IPS-11a (cell line): ENCODE results near the gene ACTRT2.

Experiments
- H3K4me3 ChIP-seq: one replicate; pipeline ENCODE4 v1.5.1; 2013; ENCODE audit warnings: low read depth, low read length, control low read depth

ACTRT2 gene

DNA sequence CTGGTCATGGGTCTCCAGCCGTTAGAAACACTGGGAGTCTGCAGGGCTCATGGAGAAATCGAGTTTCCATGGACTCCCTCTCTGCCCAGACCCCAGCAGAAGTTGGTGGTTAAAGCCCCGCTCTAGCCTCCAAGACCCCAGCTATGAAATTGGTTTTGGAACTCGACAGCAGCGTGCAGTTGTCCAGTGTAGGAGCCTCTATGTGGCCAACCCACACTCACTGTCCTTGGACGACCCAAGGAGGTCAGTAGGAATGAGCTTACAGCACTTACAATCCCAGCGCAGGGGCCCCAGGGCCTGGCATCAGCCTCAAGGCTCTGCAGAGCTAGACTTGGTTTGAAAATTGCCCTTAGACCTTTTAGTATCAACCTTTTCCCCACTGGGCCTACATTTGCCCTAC is 44.5 kb downstream of the ACTRT2 start:
- H3K4me3 ChIP-seq = no peak overlapping the region

DNA sequence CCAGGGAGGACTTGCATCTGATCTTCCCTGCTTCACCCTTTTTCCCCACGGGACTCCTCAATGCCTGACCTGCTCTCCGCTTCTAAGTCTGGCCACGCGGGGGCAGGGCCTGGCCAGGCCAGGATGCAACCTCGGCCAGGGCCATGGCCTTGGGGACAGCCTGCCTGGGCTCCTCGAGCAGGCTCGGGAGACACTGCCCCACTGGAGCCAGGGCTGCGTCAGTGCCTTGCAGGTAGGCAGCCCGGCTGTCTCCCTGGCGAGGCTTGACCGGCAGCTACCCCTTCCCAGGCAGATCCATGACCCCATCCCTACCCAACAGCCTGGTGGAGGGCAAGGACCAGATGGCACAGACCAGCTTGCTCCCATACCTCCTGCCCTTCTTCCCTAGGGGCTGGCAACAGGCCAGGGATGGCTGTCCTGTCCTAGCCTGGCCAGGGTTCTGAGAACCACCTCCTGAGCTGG is 45.0 kb downstream of the ACTRT2 start:
- H3K4me3 ChIP-seq = no peak overlapping the region

- no peak overlapping the region for H3K4me3 ChIP-seq
Measured at GRCh38 chr1:3066826-3067225, 45.6 kb downstream of the ACTRT2 start.

DNA sequence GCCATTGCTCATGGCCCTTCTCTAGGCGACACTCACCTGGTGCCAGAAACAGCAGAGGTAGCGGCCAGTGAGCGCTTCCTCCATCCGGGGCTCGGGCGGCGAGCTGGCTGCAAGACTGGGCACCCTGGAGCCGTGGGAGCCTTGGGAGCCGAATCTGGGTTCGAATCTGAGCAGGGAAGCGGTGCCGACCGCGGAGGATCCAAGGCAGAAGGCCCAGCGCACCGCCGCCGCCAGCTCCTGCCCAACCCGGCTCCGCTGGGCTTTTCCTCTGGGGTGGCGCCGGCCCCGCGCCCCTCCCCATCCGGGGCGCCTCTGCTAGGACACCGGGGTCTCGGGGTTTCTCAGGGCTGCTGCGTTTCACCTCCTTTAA is 46.0 kb downstream of the ACTRT2 start:
- H3K4me3 ChIP-seq = no peak overlapping the region

DNA sequence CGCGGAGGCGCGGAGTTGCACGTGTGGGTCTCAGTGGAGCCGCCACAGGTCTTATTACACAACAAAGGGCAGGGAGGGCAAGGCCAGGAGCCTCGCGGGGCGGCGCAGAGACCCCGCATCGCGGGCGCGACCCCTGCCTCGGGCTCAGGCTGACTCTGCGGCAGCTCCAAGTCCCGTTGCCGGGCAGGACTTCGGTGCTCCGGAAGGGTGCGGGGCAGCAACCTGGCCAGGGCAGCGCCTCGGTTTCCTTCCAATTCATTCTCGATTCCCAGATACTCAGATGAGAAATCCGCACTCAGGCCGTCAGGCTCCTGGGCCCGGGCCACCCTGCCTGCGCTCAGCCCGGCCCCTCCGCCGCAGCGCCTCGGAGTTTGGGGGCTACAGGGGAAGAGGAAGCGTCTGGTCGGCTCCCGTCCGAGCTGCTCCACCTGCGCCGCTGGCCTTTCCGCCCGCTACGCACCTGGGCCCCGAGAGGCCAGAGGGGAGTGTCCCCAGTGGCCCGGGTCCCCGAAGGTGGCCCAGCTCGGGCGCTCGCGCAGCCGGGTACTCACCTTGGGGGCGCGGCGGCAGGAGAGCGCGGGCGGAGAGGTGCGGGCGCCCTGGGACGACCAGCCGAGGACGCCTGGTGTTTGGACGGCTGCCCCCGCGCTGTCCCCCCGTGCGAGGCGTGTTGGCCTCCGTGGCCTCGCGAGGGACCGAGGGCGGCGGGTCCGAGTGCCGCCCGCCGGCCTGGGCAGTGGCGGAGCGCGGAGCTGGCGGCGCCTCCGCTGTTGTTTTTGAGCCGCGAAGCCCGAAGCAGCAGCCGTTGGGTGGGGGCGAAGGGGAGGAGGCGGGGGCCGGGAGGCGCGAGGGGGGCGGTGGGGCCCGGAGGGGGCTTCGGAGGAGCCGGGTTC is 46.6 kb downstream of the ACTRT2 start:
- no peak overlapping the region for H3K4me3 ChIP-seq

GRCh38 chr1:3068564-3069431 is 47.5 kb downstream of the ACTRT2 start, which contains the start of gene PRDM16:
PRDM16 (plus strand) TSS chr1:3069203; CDS start chr1:3069260, 57 bp downstream.
- peak within 1 kb of the TSS; percentile 17 for H3K4me3 ChIP-seq

GRCh38 chr1:3069491-3070308 is 48.4 kb downstream of the ACTRT2 start:
- peak overlapping the region; percentile 17 for H3K4me3 ChIP-seq

GRCh38 chr1:3070309-3070643 is 49.0 kb downstream of the ACTRT2 start:
- no peak overlapping the region for H3K4me3 ChIP-seq

DNA sequence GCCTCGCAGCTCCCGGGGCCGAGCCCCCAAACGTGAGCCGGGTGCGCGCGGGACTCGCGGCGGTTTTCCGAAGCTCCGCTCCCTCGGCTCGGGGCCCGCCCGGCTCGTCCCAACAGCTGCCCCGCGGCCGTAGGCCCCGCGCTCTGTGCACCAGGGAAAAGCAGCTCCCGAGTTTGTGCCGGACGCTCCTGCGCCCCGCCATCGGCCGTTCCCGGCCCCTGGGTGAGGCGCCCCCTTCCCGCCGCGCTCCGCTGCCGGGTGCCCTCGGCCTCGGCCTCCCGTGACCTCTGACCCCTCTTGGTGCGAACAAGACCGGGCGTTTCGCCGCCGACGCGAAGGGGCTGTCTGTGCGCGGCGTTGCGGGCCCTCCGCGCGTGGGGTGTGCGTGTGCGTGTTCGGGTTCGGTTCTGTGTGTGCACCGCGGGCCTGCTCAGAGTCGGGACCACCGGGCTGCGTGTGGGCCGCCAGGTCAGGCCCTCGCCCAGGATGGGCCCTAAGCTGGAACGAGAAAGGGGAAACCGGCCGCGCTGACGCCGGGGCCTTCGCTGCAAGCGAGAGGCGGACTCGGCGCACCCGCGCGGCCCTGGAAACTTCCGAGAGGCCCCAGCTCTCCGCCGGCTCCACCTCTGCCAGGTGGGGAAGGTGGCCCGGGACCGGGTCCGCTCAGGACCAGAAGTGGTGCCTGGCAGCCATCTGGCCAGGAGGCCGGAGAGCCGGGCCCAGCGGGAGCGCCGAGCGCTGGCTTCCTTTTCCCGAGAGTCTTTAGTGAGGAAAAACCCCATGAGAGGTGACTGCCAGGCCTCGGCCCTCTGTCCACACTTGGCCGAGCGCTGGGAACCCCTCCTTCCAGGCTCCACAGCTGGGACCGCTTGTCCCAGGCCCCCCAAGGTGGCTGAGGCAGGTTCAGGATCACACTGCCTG is 49.6 kb downstream of the ACTRT2 start:
- no peak overlapping the region for H3K4me3 ChIP-seq

GRCh38 chr1:3071565-3072390 is 50.5 kb downstream of the ACTRT2 start:
- no peak overlapping the region for H3K4me3 ChIP-seq
